ENCODE data around the gene USP47.

USP47 gene

DNA sequence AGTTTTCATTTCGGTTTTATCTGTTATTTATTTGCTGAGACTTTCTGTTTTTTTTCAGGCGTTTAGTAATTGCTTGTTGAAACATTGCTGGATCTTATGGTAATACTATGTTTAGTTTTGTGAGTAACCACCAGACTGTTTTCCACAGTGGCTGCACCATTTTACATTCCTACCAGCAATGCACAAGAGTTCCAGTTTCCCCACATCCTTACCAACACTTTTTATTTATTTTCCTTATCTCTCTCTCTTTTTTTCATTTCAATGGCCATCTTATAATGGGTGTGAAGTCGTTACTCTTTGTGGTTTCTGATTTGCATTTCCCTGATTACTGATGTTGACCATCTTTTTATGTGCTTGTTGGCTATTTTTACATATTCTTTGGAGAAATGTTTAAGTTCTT lies 23.7 kb downstream of the USP47 start:
- DNase-seq: no peak

DNA sequence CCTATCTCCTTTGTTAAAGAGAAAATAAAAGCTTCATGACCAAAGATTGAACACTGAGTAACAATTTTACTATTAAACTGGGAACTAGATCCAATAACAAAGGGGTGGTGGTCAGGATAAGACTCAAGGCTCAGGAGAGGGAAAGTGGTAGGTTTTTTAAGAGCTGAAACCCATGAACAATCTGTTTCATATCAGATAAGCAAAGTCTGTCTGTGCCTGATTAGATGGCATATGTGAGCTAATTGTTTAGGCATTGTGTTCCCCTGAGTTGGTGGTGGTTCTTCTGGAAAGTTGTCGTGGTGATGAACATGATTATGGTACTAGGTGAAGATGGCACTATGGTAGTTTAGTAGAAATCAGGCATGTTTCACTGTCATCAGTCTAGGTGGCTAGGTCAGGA lies 24.4 kb downstream of the USP47 start:
- no peak for DNase-seq

DNA sequence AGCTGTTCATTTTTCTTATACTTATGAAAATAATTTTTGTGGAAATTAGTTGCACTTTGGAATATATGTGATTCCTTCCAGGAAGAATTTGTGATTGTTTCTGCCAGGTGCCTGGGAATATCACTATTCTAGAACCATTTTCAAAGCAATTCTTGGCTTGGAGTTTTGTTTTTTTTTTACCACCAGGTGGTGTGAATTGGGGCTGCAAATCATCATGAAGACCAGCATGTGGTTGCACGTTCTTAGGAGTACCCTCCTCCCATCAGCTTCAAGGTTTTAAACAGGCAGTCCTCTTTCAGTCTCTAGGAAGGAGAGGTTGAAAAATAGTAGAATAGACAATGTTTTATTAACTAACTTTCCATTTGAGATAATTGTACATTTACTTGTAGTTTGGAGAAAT lies 25.9 kb downstream of the USP47 start:
- no peak for DNase-seq

DNA sequence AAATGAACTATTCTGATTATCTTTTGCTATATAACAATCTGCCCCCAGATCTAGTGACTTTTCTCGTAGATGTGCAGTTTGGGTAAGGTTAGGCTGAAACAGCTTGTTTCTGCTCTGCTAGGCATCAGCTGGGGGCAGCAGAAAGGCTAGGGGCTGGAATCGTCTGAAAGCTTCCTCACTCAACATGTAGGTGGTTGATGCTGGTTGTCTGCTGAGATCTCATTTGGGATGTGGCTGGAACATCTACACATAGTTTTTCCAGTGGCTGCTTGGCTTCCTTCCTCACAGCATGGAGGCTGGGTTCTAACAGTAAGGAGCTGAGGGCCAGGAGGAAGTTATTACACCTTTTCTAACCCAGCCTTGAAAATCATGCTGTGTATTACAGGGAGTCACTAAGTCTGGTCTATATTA lies 30.2 kb downstream of the USP47 start:
- DNase-seq: no peak

DNA sequence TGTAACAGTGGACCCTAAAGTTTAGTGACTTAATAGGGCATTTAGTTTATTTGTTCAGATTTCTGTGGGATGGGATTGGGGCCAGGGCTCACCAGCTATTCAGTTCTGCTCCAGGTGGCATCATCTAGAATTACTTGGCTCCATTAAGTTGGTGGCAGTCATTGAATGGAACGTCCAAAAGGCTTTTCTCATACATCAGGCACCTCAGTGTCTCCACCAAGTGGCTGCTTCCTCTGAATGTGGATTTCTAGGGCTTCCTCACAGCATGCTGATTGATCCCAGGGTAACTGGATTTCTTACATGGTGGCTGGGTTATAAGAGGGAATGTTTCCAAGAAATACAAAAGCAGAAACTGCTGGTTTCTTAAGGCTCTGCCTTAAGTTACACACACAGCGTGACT lies 34.7 kb downstream of the USP47 start:
- DNase-seq: no peak

DNA sequence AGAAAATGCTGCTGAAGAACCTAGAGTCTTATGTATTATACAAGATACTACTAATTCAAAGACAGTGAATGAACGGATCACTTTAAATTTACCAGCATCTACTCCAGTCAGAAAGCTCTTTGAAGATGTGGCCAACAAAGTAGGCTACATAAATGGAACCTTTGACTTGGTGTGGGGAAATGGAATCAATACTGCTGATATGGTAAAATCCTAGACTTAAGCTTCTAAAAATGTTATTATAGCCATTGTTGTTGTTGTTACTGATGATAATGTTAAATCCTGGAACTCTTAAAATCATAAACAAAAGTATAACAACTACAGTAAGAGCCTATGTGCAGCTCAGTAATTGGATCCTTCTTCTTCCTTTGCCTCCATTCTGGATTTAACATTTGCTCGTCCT lies 38.4 kb downstream of the USP47 start:
- DNase-seq: no peak

DNA sequence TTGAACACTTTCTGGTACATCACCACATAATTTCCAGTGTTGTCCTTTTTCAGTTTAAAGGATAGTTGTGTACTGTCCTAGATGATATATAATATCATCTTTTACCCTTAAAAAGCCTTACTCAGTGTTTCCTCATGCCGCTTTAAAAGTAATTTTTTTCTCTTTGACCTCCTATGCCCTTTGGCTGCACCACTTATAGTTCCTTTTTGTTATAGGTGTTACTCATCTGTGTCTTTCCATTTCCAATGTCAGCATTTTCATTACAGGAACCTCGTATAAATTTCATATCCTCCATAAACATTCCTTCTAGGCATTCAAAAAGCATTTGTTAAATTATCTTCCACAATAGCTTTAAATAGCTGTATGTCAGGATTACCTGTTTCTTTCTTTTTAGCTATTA lies 40.8 kb downstream of the USP47 start:
- DNase-seq: no peak

DNA sequence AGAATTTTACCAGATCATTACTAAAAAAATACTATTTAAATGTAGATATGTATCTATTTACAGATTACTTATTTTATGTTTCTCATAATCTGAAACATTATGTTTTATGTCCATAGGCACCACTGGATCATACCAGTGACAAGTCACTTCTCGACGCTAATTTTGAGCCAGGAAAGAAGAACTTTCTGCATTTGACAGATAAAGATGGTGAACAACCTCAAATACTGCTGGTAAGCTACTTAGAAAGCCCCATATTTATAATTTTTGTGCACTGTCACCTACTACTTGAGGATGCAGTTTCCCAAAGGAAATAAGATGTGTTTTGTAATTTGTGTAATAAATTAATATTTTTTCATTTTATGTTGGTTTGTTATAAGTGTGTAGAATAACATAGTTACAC lies 42.6 kb downstream of the USP47 start:
- no peak for DNase-seq

DNA sequence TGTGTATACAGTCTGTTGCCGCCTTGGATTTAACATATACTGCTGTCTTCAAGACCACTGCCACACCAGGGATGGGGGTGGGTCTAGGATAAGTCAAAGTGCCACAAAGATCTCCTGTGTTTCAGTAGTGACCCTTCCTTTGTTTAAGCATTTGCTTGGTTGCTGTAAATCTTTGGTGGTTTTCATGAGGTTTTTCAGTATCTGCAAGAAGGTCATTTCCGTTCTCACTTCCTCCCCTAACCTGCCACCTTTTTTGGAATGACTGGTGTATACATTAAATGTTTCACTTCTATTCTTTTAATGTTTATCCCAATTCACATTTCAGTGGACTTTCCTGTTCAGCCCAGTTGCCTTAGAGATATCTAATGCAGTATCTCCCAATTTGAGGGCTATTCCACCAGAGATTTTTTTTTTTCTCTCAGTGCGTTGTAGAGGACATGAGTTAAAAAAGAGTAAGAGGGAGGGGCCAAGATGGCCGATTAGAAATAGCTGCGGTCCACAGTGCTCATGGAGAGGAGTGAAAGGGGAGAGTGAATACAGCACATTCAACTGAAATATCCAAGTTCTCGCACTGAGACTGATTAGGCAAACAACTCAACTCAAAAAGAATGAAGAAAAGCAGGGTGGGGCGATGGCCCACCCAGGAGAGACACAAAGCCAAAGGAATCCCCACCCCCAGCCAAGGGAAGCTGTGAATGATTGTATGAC lies 43.2 kb downstream of the USP47 start:
- DNase-seq: no peak

DNA sequence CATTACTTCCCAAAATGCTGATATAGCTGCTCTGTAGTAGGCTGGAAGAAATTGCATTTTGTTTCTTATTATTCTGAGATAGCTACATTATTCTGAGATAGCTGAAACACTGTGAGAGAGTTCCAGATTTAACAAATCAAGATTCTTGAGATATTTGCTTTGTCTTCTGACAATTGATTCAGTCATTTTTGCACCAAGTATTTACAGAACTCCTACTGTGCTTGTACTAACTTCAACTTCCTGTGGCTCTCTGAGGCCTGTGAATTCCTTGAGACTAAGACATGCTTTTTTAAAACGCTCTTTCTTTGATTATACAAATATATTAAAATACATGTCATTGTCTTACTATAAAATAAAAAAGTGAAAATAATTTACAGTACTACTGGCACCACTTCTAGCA lies 52.7 kb downstream of the USP47 start:
- DNase-seq: peak; percentile 4

DNA sequence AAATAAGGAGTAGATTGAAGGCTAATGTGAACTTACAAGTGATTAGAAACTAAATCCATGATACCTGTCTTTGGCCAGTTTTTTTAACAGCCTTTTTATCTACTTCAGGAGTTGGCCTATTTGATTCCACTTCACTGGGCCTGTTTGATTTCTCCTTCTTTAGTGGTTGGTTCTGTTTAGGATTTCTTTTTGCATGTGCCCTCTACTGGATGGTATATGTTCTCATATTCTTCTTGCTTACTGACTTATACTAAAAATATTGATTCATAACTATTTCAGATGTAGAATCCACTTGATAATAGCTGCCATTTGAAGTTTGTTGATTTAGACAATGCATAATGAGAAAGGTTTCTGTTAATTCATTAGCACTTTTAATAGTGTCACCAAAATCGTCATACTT lies 53.9 kb downstream of the USP47 start:
- no peak for DNase-seq

DNA sequence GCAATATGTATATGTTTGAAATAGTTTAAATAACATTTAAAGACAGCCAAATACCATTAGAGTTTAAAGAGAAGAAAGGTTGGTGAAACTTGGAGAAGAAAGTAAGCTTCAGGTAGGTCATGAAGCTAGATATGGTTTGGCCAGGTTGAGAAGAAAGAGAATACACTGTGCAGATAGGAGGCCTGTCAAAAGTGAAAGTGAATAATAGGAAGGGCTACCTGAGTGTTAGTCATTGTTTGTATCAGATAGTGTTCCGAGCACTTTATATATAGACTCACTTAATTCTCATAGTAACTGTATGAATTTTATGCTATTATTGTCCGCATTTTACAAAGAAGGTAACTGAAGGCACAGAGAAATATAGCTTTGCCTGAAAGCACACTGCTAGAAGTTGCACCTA lies 56.9 kb downstream of the USP47 start:
- DNase-seq: no peak

DNA sequence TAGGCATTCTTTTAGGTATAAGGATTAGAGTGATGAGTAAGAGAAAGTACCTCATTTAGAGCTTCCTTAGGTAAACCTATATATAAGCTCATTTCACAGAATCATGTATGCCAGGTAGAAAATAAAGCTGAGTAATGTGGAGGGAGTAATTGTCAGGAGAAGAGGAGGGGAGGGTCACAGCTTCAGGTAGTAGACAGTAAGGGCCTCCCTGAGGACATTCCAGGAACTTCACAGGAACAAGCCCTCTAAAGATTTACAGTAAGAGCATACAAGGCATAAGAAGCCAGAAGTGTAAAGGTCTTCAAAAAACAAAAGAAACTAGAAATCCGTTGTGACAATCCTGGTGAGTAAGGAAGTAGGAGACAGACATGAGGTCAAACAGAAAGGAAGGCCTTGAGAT lies 57.6 kb downstream of the USP47 start:
- no peak for DNase-seq

DNA sequence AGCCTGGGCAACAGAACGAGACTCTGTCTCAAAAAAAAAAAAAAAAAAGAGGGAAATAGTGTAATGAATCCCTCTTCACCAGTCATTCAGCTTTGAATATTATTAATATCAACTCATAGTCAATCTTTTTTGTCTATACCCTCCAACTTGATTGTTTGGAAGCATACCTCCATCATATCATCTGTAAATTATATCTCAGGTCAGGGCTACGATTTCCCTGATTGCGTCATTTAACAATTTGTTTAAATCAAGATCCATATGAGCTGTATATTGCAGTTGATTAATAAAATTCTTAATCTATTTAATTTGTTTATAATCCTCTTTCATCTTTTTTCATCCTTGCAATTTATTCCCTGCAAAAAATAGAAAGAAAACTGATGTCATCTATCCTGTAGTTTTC lies 60.2 kb downstream of the USP47 start:
- DNase-seq: no peak

DNA sequence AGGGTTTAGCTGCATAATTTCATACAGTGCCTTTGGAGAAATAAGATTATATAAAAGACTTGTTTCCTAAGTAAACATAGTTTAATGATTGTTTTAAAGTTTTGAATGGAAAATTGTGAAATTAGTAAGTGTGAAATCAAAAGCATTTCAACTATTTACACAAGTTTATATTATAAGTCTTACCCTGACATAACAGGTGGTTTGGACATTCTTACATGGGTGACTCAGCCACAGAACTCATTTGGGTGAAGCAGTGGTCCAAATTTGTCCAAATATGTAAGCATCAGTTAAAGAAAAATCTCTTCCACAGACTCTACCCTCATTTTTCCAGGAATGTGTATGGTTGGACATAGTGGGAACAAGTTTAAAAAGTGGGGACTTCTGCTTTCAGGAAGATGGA lies 68.0 kb downstream of the USP47 start:
- DNase-seq: peak; percentile 83

DNA sequence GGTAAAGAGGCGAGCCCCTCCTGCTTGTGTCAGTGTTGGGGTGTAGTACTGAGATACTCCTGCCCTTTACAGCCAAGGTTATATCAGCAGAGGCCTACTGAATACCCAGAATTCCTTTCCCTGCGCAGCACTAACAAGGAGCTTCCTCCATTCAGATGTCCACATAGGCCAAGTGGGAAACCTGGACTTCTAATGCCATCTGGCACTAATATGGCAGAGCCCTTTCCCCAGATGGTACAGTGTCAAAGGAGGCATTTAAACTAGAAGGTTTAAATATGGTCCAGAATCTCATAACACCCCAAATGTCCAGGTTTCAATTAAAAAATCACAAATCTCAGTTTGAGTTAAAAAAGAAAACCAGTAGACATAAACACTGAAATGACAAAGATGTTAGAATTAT lies 68.8 kb downstream of the USP47 start:
- no peak for DNase-seq

DNA sequence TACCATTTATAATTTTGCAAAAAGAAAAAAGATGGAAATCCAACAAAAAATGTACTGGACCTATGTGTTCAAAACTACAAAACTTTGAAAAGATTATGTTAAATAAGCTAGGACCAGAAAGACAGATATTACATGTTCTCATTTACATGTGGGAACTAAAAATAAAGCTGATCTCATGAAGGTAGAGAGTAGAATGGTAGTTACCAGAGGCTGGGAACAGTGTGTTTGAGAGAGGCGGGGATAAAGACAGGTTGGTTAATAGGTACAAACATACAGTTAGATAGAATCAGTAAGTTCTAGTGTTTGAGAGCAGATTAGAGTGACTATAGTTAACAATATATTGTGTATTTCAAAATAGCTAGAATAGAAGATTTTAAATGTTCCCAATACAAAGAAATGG lies 71.6 kb downstream of the USP47 start:
- DNase-seq: no peak

DNA sequence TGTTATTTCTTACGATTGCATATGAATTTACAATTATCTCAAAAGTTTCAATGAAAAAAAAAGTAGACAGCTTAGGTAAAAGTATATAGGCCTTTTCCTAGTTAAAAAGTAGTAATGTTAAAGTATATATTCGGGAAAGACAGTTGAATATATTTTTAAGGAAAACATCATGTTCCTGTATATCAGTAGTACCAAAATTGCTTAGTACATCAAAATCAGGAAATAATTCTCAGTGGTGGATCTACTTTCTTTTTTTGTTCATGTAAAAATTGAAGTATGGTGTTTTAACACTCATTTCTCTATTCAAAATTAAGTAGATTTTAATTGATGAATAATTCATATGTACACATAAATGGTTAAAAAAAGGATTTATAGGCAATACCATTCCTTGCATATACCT lies 73.9 kb downstream of the USP47 start:
- no peak for DNase-seq

DNA sequence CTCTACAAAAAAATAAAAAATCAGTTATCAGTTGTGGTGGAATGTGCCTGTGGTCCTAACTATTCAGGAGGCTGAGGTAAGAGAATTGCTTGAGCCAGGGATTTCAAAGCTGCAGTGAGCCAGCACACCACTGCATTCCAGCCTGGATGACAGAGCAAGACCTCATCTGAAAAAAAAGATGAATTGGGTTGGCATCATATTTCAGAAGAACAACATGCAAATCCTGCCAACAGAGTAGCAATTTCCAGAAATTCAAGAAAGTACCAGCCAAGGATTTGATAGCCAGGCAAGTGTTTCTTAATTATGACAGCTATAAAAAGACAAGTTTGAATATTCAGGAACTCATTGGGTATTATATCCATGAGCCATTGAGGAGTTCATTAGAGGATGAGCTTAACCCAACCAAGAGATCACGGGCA lies 75.2 kb downstream of the USP47 start:
- peak; percentile 86 for DNase-seq

DNA sequence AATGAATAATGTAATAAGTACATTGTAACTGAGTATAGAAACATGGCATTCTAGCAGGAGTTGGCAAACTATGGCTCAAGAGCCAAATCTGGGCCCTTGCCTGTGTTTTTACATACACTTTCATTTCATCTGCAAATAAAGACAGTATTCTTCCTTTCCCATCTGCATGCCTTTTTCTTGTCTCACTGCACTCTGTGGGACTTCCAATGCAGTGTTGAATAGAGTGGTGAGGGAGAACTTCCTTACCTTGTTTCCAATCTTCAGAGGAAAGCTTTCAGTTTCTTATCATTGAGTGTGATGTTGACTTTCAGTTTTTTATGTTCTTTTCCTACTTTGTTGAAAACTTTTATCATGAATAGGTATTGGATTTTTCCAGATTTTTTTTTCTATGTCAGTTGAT lies 82.1 kb downstream of the USP47 start:
- no peak for DNase-seq

DNA sequence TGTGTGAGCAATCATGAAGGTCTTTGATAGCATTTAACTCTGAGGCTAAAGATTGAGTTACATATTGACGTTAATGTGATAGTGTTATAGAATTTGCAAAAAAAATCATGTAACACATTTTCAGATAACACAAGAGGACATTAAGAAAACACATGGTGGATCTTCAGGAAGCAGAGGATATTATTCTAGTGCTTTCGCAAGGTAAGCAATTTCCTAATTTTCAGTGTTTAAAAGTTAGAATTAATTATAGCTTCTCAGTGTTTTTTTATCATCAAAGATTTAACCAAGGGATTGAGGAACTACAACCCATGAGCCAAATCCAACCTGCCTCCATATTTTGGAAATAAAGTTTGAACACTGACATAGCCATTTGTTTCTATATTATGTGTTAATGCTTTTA lies 88.1 kb downstream of the USP47 start:
- DNase-seq: no peak

DNA sequence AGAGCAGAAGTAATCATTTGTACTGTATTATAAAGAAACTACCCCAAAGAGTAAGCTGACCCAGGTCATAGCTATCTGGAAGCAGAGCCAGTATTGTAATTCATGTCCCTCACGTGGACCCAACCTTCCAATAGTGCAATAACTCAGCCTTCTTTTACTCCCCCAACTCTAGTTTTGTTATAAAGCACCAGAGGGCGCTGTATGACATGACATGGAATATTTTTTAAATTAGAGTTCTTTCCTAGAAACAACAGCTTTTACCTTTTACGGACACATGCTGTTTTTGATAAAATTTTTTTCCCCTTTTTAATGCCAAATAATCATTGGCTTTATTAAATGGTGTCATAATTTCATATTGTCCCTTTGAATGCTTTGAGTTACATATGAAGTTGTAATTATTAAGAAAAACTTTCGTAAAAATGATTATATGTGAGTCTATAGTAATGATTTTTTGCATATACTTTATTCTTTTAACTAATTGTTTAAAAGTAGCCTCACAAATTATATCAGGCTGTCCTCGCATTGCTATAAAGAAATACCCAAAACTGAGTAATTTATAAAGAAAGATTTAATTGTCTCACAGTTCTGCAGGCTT lies 89.8 kb downstream of the USP47 start:
- DNase-seq: peak; percentile 67

DNA sequence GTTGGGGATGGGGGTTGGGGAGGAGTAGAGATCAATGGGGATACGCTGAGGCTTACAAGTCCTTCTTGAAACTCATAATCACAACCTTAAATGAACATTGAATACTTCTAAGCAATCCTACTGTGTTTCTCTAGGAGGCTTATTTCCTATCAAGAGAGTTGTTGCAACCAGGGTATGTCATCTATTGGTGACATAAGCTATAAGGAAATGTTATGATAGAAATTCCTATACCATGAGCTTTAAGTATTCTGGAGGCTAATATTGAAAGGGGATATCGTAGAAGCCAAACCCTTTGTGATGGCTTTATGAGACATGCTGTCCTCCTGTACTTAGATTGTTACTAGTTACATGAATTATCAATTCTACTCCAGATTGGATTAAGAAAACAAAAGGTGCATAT lies 93.8 kb downstream of the USP47 start:
- DNase-seq: peak; percentile 31

DNA sequence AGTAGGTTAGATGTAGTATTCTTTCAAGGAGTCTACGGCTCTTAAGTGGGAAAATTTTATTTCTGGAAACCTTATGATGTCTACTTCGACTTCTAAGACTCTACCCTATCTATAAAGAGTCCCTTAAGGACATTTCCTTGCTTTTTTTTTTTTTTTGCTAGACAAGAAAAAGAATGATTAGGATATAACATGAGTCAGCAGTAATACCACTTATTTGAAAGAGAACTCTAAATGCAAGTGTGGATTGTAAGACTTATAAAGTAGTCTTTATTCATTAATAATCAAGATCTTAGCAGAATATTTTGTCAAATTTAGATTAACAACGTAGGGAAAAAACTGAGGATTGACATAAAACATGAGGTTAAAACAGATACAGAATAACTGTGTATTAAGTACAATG lies 95.7 kb downstream of the USP47 start:
- DNase-seq: no peak

DNA sequence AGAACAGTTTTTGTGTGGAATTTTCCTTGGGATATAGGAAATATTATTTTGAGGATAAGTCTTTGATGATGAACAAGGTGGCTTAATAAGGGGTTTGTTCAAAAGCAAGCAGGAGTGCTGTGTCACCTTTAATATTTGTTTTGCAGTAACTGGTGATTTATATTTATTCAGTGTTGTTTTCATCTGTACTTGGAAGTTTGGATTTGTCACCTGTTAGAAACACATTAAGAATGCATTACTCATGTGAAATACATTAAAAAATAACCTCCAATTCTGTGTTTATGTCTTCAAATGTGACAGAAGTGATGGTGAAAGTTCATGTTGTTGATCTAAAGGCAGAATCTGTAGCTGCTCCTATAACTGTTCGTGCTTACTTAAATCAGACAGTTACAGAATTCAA lies 96.2 kb downstream of the USP47 start:
- no peak for DNase-seq
